B cell (primary cell): ENCODE data around the gene TSG101.

ENCODE experiments used
- EZH2 ChIP-seq: IDR thresholded peaks from 2 replicates; pipeline ENCODE4 v1.6.1; 2012; ENCODE audit warnings: borderline replicate concordance, low read depth, mild to moderate bottlenecking, moderate library complexity, low read length; ENCODE audit not compliant: insufficient read depth, poor library complexity, severe bottlenecking
- TF ChIP-seq, protein P1 (sequence below): fragments of 200-600 bp; IDR thresholded peaks from one replicate; pipeline ENCODE4 v1.8.0; 2022; ENCODE audit warnings: antibody characterized with exemption, mild to moderate bottlenecking

DNA sequence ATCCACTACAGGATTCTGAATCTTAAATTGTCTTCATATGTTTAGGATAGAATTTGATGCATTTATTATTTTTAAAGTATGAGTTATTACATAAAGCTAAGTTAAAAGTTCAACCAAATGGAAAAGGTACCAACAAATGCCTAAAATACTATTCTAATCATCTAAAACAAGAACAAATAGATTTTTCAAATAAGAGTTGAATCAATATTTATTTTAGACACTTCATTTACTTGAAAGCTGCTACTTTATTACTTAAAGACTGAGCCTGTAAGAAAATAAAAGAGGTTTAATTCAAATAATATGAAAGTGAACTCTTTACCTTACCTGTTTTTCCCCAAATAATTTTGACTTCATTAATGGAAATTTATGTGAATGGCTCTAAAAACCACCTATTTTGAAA, 54.2 kb downstream of the TSG101 start:
- TF ChIP-seq, protein P1, sequence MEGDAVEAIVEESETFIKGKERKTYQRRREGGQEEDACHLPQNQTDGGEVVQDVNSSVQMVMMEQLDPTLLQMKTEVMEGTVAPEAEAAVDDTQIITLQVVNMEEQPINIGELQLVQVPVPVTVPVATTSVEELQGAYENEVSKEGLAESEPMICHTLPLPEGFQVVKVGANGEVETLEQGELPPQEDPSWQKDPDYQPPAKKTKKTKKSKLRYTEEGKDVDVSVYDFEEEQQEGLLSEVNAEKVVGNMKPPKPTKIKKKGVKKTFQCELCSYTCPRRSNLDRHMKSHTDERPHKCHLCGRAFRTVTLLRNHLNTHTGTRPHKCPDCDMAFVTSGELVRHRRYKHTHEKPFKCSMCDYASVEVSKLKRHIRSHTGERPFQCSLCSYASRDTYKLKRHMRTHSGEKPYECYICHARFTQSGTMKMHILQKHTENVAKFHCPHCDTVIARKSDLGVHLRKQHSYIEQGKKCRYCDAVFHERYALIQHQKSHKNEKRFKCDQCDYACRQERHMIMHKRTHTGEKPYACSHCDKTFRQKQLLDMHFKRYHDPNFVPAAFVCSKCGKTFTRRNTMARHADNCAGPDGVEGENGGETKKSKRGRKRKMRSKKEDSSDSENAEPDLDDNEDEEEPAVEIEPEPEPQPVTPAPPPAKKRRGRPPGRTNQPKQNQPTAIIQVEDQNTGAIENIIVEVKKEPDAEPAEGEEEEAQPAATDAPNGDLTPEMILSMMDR: no peak
- no peak for TF ChIP-seq EZH2
